HG03135 (cell line): ENCODE measurements around the gene SZRD1.
"Not testable (repeated sequence)": the region's sequence is repeated elsewhere in the genome, so short reads cannot be mapped to it uniquely, and the experiment has no call there.

ENCODE experiments used
- ATAC-seq: cut with Tn5 transposase; IDR thresholded peaks from one replicate; pipeline ENCODE4 v1.9.1; 2021; ENCODE audit warnings: mild to moderate bottlenecking, moderate library complexity; ENCODE audit not compliant: unreplicated experiment

Gene SZRD1, protein sequence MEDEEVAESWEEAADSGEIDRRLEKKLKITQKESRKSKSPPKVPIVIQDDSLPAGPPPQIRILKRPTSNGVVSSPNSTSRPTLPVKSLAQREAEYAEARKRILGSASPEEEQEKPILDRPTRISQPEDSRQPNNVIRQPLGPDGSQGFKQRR

DNA sequence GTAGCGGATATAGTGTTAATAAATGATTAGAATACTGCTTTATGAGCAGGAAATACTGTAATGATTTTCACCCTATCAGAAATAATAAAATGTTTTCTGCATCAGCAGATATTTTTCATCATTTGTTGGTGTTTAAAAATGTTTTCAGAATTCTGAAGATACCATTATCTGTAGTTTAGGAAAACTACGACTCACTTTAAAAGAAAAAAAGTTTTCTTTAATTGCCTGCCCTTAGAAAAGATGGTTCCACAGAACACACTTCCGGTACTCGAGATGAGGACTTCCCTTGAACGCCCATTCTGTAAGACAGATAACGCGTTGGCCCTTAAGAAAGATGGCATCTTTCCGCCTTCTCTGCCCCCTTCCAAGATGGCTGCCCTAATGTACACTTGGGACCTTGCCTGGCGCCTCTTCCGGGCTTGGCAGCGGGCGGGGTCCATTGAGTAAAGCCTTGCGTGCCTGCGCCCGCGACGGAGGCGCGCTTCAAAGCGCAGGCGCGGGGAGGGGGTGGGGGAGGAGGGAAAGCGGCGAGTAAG is at the start of gene SZRD1:
Gene SZRD1 (plus strand): TSS at position 521 of the 536 bp plus-strand sequence. CDS start 16 bp downstream, outside the sequence.
- peak; percentile 84 for ATAC-seq

GRCh38 chr1:16318555-16318954 is 48.5 kb upstream of the SZRD1 start:
- no peak for ATAC-seq

DNA sequence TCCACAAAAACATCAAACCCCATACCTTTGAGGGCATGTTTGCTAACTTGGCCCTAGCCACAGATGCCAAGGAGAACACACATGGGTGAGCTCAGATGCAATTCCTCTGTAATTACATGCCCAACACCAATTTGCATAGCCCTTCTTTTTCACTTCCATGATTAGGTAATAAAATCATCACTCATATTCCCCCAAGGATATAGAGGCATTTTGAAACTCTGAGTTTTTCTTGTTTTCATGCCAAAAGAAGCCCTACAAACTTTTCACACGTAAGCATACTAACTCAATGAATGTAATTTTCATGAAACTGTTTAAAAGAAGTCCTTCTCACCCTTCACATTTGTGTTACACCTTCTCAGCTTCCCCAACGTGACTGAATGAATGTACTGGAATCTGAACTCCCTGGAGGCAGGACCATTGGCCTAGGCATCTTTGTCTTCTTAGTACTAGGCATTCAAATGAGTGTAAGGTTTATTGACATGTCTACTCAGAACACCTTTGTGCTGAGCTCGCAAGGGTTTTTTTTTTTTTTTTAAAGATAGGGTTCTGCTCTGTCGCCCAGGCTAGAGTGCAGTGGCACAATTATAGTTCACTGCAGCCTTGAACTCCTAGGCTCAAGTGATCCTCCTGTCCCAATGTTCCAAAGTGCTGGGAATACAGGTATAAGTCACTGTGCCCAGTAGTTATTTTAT is 45.7 kb upstream of the SZRD1 start:
- ATAC-seq, result no peak

DNA sequence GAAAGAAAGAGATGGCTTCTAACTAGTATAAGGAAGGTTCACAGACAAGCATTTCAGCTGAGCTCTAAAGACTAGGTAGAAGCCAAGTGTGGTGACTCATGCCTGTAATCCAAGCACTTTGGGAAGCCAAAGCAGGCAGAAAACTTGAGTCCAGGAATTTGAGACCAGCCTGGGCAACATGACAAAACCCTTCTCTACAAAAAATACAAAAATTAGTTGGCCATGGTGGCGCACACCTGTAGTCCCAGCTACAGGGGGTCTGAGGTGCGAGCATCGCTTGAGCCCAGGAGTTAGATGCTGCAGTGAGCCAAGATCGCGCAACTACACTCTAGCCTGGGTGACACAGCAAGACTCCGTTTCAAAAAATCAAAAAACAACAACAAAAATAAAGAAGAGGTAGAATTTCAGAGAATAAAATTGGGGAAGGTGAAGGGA is 42.6 kb upstream of the SZRD1 start:
- no peak for ATAC-seq

GRCh38 chr1:16326833-16327404 is 40.1 kb upstream of the SZRD1 start:
- no peak for ATAC-seq

GRCh38 chr1:16334655-16335340 is 32.2 kb upstream of the SZRD1 start:
- ATAC-seq, result no peak

- no peak for ATAC-seq
Measured at GRCh38 chr1:16338961-16339360, 28.1 kb upstream of the SZRD1 start.

DNA sequence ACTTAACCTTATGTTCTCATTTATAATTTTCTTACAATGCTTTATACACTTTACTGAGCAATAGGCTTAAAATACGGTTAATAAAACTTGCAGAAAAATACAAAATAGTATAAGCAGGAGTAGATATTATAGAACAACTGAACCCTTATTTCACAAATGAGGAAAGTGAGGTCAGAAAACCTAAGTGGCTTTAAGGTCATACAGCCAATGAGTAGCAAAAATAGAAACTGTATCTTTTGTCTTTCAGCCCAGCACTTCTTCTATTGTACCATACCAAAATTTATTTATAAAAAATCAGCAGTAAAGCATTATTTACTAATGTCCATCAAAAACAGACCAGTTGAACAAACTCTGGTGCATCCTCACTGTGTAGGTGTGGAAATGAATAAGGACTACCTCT is 26.4 kb upstream of the SZRD1 start:
- no peak for ATAC-seq

- ATAC-seq, result no peak
Measured at GRCh38 chr1:16342331-16343062, 24.5 kb upstream of the SZRD1 start.

- ATAC-seq, result not testable (repeated sequence)
Measured at GRCh38 chr1:16343276-16343675, 23.8 kb upstream of the SZRD1 start.

DNA sequence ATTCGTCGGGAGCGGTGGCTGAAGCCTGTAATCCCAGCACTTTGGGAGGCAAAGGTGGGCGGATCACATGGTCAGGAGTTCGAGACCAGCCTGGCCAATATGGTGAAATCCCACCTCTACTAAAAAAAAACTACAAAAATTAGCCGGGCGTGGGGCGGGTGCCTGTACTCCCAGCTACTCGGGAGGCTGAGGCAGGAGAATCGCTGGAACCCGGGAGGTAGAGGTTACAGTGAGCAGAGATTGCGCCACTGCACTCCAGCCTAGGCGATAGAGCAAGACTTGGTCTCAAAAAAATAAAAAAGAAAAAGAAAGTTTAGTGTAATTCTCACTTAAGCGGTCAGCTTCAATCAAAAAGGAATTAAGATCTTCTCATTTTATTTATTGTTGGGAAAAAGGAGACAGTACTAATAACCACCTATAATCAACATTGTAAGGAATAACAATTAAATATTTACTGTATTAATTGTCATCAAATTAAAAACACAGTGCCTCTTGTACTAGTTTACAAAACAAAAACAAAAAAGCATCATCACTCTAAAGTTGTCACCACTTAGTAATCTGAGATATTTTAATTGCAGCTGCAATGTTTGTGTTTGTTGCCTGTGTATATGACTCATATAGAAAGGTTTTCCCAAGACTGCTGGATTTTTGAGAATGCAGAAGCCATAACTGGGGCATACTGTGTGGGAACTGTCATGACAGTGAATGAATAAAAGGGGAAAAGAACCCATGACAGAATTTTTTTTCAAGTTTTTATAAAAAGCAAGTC is 18.4 kb upstream of the SZRD1 start:
- ATAC-seq, result no peak

- no peak for ATAC-seq
Measured at GRCh38 chr1:16349847-16350406, 17.1 kb upstream of the SZRD1 start.

DNA sequence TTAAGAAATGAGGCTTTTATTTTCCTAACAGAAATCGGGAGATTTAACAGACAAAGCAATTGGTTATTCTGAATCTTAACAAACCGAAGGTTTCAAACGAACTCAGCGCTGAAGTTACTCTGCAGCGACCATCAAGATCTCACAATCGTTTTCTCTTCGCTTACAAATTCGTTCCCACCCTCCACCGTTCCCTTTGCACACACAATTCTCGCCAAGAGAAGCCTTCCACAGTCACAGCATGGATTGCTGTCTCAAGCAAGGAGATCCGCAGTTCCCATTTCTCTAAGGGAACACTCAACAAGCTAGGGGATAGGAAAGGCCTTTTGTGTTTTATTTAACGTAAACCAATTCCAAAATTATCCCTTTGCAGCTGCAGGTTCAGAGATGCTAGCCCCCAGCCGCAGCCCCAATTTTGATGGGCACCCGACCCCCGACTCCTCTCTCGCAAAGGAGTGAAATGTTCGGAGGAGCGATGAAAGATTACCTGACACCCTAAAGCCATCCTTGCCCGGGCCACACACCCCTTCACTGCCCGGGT is 15.5 kb upstream of the SZRD1 start:
- ATAC-seq, result no peak

DNA sequence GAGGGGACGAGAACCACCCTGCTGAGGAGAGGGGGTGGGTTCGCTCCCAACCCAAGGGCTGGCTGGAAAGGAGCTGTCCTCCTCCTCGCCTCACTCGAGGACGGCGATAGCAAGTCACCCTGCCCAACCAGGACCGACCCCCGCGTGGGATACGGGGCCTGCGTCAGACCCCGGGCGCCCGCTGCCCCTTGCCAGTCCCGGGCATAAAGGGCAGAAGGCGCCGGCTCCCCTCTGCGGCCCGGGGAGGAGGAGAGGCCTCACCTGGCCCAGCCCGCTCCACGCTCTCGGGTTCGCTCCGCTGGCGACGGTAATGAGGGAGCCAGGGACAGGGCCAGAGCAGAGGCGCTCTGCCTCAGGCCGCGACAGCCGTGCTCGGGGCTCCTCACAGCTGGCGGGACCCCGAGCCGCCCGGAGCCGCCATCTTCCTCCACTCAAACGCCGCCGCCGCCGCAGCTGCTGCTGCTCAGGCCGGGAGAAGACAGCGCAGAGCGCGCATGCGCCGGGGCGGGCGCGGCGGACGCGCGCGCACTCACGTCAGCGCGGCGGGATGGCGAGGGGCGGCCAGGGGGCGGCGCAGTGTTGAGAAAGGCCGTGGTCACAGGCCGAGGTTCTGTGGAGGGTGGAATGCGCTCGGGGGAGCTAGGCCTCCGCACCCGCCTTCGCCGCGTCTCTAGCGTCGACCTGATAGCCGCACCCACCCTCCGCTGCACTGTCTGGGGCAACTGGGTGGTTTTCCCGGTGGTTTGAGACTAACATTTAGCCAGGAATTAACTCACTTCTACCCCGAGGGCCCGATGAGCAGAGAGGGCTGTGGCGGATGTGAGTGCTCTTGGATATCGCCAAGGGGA is 14.8 kb upstream of the SZRD1 start, which contains the start of gene FBXO42:
Gene FBXO42 (minus strand): TSS at position 487 of the 848 bp plus-strand sequence. CDS start 37,062 bp downstream, outside the sequence.
- peak; percentile 89 for ATAC-seq

- no peak for ATAC-seq
Measured at GRCh38 chr1:16352842-16353535, 14.1 kb upstream of the SZRD1 start.

- no peak for ATAC-seq
Measured at GRCh38 chr1:16354619-16355018, 12.4 kb upstream of the SZRD1 start.

GRCh38 chr1:16356867-16357266 is 10.2 kb upstream of the SZRD1 start:
- ATAC-seq, result no peak

GRCh38 chr1:16365146-16365498 is 1.9 kb upstream of the SZRD1 start:
- not testable (repeated sequence) for ATAC-seq
